K562 (cell line): ENCODE results near the gene NXPH4. TPM values are rescaled to one million over a fixed set of nuclear protein-coding genes. Genes with fewer than 3 reads are reported as not detected.

Experiments used
- CHD7 ChIP-seq: fragments of 200-600 bp; sonication (generic); IDR thresholded peaks from one replicate; pipeline ENCODE4 v1.6.1; 2012; ENCODE audit warnings: mild to moderate bottlenecking, low read depth, low read length, inconsistent platforms
- ESRRA ChIP-seq: fragments of 450-650 bp; IDR thresholded peaks from 2 replicates; pipeline ENCODE4 v1.6.1; 2014; ENCODE audit warnings: low read depth, mild to moderate bottlenecking, moderate library complexity, borderline replicate concordance
- REST ChIP-seq, 2 experiments: fragments of 450-650 bp; formaldehyde crosslinking in 1 of 2; IDR thresholded peaks; 2 replicates each; pipeline versions ENCODE4 v1.4.0 to v1.6.1; 2014 to 2020; ENCODE audit warnings: mild to moderate bottlenecking in 2 of 2, borderline replicate concordance in 1 of 2, low read depth in 1 of 2
- SIN3A ChIP-seq, 2 experiments: fragments of 150-350 bp in 1 of 2; IDR thresholded peaks; 2 replicates each; pipeline ENCODE4 v1.6.1; 2011 to 2016; ENCODE audit warnings: borderline replicate concordance in 2 of 2, low read depth in 2 of 2, low read length in 2 of 2, mild to moderate bottlenecking in 2 of 2, moderate library complexity in 2 of 2; ENCODE audit not compliant: control insufficient read depth in 1 of 2
- polyA plus RNA-seq, 8 experiments: library from polyadenylated mRNA; depleted of rRNA in 4 of 8; stranded (reverse) in 5 of 8; unstranded in 3 of 8; fragments of >200 nt; fragmentation: Nextera tagmentation in 2 of 8; fragmentation: Illumina TruSeq in 1 of 8; extraction: Ambion mirVana in 2 of 8; extraction: Trizol in 1 of 8; gene quantifications; 2 replicates each; pipeline versions ENCODE4 v1.2.1 to v1.2.3, GENCODE V29; 2011 to 2014; ENCODE audit warnings: inconsistent platforms in 1 of 8, missing spikeins in 1 of 8
- total RNA-seq, 7 experiments: library from RNA; depleted of rRNA in 6 of 7; stranded (reverse); fragments of >200 nt in 6 of 7; fragmentation: Illumina TruSeq in 2 of 7; extraction: Trizol in 2 of 7; gene quantifications; 2 replicates each; pipeline versions ENCODE4 v1.2.1 to v1.2.3, GENCODE V29; 2011 to 2021; ENCODE audit warnings: low replicate concordance in 1 of 7

The NXPH4 gene
- total and polyA plus RNA-seq, 9 of the 15 experiments (the other 6 are each of a cell fraction or from before 2014, with no cell fraction given), result 0.49 to 2.7 (median 1.1) TPM; not detected in 4

- TF ChIP-seq CHD7 (no peak), REST (IDR thresholded peaks at IDR 0.05; ENCODE audit: borderline replicate concordance) (peak; percentile 38; the same call in 1 of the 2 replicates), REST (CRISPR knock-in tag; IDR thresholded peaks at IDR 0.05; ENCODE audit: low read depth) (no peak), SIN3A (IDR thresholded peaks at IDR 0.05; ENCODE audit: borderline replicate concordance in 2 of 2, control insufficient read depth in 1 of 2, low read depth in 2 of 2, low read length in 2 of 2) (0 out of 4 replicates have a peak, but pooled peaks of 1 of the 2 experiments have one; percentile 38), ESRRA (0 out of 2 replicates have a peak, but pooled peaks have one; percentile 2)
Observed at GRCh38 chr12:57243521-57244311, 27.1 kb downstream of the NXPH4 start (continued).
